Activated CD4-positive, alpha-beta T cell treated with anti-CD3 and anti-CD28 coated beads, Interleukin-2, amount 50 U/mL, for 16 hours (primary cell): Measurements from ENCODE around the gene EEPD1.

Experiments
- DNase-seq: peaks from one replicate; pipeline ENCODE4 v3.0.0-alpha.2; 2020

The EEPD1 gene

DNA sequence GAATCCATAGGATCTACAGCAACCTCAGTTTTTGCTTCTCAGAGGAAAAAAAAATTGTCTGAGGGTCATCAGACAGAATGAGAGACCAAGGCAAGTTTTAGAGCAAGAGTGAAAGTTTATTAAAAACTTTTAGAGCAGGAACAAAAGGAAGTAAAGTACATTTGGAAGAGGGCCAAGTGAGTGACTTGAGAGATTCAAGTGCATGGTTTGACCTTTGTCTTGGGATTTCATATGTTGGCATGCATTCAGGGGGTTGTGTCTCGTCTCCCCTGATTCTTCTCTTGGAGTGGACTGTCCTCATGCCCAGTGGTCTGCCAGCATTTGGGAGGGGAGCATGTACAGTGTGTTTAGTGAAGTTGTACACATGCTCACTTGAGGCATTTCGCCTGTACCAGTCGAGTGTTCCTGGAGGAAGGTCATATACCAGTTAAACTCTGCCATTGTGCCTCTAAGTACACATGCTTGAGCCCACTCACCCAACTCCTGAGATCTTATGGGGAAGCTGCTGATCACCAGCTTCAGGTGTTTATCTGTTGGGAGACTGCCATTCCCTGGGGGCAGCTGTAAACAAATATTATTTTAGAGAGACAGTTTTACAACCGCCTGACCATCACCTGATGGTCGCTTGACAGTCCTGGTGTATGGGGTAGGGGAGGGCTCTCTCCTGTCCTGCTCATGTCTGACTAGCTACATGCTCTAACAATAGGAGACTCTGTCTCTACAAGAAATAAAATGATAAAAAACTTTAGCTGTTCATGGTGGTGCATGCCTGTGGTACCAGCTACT lies 109.4 kb downstream of the EEPD1 start:
- no peak for DNase-seq

DNA sequence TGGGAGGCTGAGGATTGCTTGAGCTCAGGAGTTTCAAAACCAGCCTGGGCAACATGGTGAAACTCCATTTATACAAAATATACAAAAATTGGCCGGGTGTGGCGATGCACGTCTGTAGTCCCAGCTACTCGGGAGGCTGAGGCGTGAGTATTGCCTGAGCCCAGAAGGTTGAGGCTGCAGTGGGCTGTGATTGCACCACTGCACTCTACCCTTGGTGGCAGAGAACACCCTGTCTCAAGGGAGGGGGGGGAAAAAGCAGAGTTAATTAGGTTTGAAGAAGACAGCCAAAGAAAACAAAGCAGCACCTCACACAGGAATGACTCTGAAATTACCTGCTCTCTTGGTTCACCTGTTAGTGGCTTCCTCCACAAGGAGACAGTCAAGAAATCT lies 110.0 kb downstream of the EEPD1 start:
- DNase-seq = no peak

DNA sequence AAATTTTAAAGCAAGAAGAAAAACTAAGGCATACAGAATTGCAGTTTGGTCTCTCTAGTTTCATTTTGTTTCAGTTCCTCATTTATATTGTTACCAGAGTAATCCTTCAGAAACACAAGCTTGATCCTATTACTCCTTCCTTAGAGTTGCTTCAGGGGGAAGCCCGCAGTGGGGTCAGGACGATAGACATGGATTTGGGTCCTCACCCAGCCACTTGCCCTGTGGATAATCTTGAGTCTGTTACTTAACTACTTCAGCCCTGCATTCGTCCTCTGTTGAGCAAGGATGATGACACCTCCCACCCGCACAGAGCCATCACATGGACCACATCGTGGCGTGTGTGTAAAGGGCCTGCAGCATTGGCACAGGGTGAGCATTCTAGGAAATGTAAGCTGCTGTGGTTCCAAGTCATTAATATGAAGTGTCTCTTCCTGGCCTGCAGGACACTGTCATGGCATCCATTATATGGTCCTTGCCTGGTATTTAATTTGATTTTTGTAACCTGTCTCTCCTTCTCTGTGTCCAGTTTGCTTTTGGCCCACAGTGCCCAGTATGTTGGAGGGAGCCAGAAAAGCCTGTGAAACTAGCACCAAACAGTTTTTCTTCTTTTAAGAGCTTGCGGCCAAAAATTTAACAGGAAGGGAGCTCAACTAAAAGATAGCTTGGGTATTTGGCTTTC lies 111.2 kb downstream of the EEPD1 start:
- no peak for DNase-seq

DNA sequence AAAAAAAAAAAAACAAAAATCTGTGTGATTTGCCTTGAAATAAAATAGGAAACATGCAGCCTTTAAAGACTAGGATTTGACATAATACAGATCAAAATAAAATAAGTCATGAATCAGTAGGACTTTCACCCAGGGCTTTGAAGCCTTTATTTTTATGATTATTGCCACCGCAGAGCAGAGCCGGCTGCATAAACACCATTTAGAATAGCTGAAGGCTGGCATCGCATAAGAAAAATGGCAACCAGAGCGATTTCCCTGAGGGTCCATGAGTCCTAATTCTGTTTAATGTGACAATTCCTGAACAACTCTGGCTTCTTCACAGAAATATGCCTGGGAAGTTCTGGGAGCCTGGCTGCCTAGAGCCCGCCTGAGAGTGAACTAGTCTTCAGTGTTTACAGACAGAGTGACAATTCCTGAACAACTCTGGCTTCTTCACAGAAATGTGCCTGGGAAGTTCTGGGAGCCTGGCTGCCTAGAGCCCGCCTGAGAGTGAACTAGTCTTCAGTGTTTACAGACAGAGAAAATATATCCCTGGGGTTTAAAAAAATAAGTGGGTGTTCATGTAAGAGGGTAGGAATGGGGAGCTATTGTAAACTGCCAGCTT lies 112.0 kb downstream of the EEPD1 start:
- DNase-seq = no peak

DNA sequence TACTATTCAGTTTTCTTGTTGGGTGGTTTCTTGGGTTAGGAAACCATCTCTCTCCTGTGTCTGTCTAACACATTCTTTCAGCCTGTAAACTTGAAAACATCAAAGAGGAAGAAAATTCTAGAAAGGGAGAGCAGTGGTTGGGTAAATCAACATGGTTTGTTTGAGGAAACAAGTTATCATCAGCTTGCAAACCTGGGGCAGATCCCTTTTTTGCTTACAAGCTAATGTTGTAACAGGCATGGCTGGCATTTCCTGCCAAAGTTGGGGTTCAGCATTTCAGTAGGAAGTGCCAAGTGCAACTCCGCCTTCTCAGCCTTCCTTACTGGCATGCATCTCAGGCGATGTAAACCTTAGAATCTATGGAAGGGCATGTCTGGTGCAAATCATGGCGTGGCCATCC lies 112.6 kb downstream of the EEPD1 start:
- DNase-seq = no peak

DNA sequence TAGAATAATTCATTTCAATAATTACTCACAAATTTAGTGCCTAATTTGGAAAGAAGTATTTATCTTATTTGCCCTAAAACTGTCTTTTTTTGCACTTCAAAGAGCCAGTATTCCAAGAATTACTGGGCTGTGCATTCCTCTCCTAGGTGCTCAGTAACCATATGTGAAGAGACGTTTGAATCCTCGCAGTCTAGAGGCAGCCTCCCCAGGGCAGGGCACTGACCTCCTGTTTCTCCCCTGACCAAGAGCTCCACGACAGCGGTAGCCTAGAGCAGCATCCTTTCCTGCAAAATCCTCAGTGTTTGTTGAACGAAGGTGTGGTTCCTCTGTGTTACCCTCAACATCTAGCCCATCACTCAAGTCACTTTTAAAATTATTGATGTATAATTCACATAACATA lies 113.1 kb downstream of the EEPD1 start:
- no peak for DNase-seq

DNA sequence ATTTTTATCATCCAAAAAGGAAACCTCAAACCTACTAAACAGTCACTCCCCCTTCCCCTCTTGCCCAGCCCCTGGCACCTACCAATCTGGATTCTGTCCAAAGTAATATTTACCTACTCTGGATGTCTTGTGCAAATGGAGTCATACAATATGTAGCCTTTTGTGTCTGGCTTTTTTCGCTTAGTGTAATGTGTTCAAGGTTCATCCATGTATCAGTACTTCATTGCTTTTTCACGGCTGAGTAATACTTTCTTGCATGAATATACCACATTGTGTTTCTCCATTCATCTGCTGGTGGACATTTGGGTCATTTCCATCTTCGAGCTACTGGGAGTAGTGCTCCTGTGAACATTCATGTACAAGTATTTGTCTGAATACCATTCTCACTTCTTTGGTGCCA lies 113.6 kb downstream of the EEPD1 start:
- no peak for DNase-seq

DNA sequence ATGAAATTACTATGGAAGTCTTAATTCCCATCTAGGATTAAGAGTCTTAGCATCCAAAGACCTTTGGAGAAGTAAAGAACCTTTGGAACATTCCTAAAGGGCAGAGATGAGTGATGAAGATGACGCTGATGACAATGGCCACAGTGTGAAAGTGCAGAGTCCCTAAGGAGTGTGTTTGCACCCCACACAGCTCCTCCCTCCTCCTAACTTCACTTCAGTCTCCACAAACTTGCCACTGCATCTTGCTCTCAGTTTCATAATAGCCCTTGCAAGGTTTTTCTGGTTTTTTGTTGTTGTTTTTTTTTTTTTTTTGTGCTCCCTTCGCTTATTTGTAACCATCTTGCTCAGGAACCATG lies 119.1 kb downstream of the EEPD1 start:
- DNase-seq = no peak

DNA sequence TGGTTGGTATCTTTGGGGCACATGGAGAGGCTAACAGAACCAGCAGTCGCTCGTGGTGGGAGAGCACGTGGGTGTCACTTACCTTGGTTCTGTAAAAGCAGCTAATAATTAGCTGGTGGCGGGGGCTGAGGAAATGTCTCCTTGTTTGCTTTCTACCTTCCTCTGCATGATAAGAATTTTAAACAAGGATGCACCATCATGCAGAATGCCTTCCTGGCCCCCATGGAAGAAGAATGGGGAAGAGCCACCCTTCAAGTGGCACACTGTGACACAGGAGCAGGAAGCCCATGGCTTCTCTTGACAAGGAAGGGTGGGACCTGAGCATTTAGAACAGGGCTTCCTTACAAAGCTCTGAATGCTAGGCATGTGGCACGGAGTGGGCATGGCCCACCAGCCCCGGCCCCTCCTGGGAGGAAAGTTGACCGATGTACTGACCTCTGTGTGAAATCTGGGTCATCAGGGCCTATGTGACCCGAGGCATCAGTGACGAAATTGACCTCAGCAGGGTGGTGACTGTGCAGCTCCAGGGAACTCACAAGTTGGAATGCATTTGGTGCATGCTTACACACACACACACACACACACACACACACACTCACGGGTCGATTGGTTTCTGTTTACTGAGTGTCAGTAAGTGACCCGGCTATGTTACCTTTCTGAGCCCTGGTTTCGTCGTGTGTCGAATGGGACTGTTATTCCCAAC lies 119.7 kb downstream of the EEPD1 start:
- no peak for DNase-seq

DNA sequence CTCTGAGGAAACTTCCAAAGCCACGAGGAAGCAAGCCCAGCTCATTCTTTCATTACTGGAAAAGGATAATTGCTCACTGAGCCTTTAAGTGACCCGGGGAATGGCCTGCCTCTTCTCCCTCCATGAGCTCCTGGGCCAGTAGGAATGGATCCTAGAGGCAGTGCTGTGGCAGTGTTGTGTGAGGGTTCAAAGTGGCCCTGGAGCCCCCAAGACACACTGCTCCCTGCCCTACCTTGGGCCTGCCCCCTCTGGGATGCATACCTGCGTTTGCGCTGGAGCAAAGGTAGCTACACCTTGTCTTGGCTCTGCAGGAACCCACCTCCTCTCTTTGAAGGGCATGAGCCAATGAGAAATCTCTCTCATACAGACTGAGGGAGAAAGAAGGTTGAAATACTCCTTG lies 120.8 kb downstream of the EEPD1 start:
- no peak for DNase-seq

DNA sequence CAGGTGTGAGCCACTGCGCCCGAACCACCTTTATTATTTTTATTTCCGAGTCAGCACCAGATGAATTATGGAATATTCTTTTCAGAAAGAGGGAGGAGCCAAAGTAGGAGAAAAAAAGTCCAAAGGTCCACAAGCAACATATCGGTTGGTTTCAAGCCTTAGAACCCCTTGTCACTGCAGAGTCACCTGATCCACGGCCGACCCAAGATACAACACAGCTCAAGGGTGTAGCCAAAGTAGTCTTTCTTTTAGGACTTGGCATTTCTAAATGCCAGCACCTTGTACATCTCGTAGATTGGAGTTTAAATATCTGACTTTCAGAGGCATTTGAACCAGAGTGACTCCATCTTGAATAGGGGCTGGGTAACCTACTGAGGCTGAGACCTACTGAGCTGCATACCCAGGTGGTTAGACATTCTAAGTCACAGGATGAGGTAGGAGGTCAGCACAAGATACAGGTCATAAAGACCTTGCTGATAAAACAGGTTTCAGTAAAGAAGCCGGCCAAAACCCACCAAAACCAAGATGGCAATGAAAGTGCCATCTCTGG lies 122.8 kb downstream of the EEPD1 start:
- DNase-seq = no peak

DNA sequence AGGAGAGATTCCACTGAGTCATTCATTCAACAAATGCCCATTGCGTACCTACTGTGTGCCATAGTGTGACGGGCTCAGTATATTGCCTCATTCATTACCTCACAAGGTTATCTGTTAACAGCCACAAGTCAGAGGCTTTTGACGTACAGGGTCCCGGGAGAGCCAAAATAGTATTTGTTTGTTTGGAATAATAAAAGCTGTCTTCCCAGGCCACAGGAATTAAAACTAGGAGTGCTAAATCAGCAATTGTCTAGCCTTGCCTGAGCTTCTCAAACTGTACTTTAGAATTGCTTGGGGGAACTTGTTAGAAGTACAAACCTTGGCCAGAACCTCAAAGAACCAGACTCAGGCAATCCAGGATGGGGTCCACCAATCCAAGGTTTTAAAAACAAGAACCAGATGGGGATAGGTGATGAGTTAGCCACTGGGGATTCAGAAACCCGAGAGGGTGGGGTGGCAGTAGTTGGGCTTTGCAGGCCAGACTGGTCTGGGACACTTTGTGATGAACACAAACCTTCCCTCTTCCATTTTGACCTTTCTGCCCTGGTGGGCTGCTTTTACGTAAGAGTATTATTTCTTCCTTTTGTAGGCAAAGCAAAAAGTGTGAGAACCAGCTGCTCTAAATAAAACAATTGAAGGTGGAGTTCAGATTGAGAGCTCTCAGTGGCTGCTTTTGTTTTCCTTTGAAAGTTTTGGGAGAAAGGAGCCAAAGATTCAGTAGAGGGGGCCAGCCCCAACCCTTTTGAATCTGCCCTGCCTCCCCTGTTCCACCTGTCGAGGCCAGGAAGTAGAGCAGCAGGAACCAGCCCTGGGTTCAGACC lies 123.6 kb downstream of the EEPD1 start:
- DNase-seq = no peak

DNA sequence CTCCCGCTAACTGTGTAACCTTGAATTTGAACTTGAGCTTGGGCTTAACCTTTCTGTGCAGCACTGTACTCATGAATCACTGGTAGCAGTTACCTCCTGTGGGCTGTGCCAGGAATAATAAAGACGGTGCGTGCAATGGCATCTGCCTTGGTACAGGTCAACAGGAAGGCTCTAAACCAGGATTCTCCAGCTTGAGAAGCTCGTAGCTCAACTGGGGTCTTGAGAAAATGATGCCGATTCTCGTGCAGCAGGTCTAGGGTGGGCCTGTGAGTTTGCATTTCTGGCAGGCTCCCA lies 124.1 kb downstream of the EEPD1 start:
- no peak for DNase-seq

DNA sequence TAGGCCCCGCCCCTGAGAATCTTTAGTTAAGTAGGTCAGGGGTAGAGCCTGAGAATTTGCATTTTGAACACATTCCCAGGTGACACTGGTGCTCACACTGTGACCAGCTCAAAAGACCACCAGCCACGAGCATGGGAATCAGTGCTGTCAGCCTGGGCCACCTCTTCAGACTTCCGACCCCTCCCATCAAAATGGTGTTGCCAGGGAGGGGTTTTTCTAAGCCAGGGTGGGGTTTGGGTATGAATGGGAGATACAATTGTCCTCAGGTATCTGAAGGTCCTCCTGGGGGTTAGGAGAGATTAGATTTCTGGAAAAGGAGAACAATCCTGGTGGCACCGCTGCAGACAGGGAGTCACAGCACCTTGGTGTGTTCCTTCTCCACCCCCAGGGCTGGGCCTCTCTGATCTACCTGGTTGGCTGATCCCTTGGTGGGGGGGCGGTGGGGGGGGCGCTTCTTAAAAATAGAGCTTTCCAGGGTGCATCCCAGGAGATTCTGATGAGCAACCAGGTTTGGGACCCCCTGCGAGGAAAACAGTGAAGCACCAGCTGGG lies 125.1 kb downstream of the EEPD1 start:
- DNase-seq = no peak

DNA sequence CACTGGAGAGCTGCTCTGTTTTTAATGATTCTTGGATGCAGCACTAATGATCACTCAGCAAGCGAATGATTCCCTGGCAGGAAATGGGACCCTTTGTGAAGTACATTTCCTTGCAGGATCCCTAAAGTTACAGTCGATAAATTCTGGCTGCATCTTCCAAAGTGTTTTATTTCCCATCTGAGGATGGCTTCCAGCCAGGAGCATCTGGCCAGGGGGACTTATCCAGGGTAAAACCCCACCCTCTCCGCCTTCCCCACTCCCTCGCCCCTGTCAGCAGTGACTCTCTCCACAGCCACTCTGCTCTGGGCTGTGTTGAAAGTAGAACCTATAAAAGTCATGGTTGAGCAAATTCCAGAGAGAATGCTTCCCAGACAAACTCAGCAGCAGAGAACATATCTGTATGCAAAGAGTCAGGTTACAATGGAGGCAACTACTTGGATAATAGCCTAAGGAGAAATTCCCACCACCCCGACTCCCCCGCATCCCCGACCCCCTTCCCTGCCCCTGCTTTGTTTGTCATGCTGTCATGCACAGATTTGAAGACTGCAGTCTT lies 125.6 kb downstream of the EEPD1 start:
- DNase-seq = no peak

DNA sequence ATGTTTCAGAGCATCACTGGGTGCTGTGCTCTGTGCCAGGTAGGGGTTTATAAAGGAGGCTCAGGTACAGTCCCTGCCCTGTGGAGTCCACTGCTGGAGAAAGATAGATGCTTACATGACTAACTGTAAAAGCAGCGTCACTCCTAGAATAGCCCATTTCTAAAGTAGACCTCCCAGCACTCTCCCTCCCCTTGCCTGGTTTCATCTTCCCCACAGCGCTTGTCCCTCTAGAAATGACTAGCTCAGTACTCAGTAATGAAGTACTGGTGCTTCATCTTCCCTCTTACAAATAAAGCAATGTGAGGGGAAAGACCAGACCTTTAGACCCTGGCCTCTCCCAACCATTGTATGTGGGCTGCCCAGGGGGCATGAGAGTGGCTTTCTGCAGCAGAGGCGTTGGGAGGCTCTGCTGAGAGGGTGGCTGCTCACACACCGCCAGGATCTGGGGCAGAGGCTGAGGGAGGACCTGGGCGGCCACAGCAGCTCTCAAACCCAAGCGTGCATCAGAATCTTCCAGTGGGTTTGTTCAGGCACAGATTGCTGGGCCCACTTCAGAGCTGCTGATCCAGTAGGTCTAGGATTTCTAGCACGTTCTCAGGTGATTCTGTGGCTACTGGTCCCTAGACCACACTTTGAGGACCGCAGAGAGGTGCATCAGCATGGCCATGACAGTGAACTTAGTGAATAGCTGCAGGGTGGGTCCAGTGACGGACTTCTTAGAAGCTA lies 126.3 kb downstream of the EEPD1 start:
- DNase-seq = peak; percentile 49

DNA sequence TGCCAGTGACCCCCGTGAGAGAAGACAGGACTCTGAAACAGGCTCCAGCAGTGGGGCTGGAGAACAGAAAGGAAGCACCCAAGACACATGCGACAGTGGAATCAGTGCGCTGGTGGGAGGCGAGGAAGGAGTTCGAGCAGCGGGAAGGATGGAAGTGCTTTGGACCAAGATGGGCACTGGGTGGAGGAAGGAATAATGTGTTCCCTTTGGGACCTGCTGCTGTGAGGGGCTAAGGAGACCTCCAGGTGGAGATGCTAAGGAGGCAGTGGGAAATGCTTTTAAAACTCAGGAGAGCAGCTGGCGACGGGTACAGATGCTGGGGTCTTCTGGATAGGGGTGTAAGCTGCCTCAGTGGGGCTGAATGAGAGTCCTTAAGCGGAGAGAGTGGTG lies 126.9 kb downstream of the EEPD1 start:
- no peak for DNase-seq

DNA sequence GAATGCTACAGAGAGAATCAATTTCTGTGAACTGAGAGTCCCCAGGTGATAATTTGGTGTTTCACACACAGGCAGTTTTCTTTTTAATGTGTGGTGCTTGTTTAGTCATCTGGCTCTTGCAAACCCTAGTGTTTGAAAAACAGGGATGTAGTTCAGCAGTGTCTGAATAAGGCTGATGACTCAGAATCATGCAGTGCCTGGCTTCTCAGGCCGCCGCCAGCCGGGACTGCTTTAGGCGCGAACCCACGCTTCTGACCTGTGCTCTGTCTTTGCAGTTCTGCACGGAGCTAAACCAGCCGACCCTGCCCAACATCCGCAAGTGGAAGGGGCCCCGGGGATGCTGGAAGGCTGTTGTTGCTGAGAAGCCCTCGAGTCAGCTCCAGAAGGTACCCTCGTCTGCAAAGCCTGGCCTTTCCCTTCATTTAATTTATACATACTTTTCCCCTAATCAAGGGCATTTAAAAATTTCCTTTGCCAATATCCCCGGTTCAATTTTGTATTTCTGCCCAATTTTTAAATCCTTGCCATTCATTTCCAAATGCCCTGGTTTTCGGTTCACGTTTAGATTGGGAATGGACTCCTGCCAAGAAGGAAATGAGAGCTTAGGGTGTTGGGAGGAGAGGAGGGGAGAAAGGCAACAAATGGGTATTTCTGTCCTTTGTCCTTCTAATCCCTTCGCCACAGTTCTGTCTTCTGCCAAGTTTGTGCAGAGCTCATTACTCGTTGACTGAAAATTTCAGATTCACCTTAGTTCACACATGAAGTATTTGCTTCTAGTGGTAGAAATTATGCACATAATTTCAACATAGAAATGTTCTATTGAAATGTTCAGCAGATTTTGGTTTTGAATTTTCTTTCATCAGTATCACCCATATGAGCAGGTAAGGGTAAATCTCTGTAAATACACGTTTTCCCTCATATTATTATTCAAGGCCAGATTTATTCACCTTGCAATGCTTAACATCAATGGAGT lies 128.1 kb downstream of the EEPD1 start:
- peak; percentile 81 for DNase-seq

DNA sequence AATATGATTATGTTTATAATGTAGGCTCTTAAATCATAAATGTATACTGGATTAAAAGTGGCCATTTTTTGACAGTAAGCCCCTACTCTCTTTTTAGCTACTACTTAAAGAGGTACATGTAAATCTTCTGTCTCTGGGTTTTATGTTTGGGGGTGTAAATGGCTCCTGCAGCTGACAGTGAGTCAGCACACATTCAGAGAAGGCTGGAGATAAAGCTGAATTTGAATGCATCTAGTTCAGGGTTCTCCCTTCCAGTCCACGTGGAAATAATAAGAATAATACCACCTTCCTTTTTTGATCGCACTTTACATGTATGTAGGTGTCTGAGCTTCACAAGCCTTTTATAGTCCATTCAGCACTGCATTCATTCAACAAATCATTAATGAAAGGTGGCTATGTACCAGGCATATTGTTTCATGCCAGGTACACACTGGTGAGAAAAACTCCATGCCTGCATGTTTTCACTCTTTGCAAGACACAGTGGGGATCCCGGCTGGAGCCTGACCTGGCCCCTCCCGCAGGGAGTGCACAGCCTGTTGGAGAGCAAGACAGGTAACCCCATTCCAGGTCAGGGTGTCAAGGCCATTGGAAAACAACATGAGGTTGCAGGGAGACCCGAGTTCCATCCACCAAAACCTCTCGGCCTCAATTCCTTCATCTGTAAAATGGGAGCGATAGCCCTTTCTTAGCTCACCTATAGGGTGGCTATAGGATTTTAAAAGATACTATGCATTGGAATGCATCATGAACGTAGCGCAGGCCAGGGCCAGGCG lies 129.1 kb downstream of the EEPD1 start:
- DNase-seq = no peak
